PC-9 (cell line): Measurements from ENCODE around the gene TPM2. TPM values are rescaled to one million over a fixed set of nuclear protein-coding genes. Genes with fewer than 3 reads are reported as not detected.

Experiments
- BruUV-seq: library from RNA; stranded (reverse); fragments of 400-500 nt; replicated peaks from 2 replicates; lab custom pipeline; 2021; lab: Mats Ljungman, UMichigan
- CTCF ChIA-PET: fragments of 300-600 bp; sonication (Branson Sonifier 250); formaldehyde crosslinking; loops from one replicate; lab custom pipeline; 2022; ENCODE audit warnings: antibody characterized with exemption; lab: Charles Lee
- POLR2A ChIA-PET: fragments of 300-600 bp; sonication (Branson Sonifier 250); formaldehyde crosslinking; loops from one replicate; lab custom pipeline; 2022; ENCODE audit warnings: antibody characterized with exemption; ENCODE audit not compliant: unreplicated experiment; lab: Charles Lee
- DNase-seq, 2 experiments: peaks; one replicate each; pipeline versions ENCODE4 v3.0.0 to v3.0.0-alpha.2; 2015 to 2022; ENCODE audit warnings: mixed read lengths in 1 of 2
- H2AFZ ChIP-seq: fragments of 200-600 bp; sonication (generic); 2 replicates; pipeline ENCODE4 v1.8.1; 2017; ENCODE audit warnings: antibody characterized with exemption
- H3F3A ChIP-seq: fragments of 200-600 bp; sonication (generic); 2 replicates; pipeline ENCODE4 v1.8.1; 2017; ENCODE audit warnings: antibody characterized with exemption, mild to moderate bottlenecking, low read depth; ENCODE audit not compliant: insufficient read depth
- H3K27ac ChIP-seq: fragments of 200-600 bp; sonication (generic); 2 replicates; pipeline ENCODE4 v1.6.1; 2016; ENCODE audit warnings: mixed run types
- H3K27me3 ChIP-seq: fragments of 200-600 bp; sonication (generic); 2 replicates; pipeline ENCODE4 v1.6.1; 2016; ENCODE audit warnings: low read depth, mixed run types; ENCODE audit not compliant: insufficient read depth
- H3K36me3 ChIP-seq: fragments of 200-600 bp; sonication (generic); 2 replicates; pipeline ENCODE4 v1.6.1; 2016; ENCODE audit warnings: low read depth, mixed run types
- H3K4me1 ChIP-seq: fragments of 200-600 bp; sonication (generic); replicated peaks from 2 replicates; pipeline ENCODE4 v1.6.1; 2016; ENCODE audit warnings: mixed run types; ENCODE audit not compliant: insufficient read depth
- H3K4me2 ChIP-seq: fragments of 200-600 bp; sonication (generic); 2 replicates; pipeline ENCODE4 v1.6.1; 2017; ENCODE audit warnings: mixed run types
- H3K4me3 ChIP-seq: fragments of 200-600 bp; sonication (generic); 2 replicates; pipeline ENCODE4 v1.6.1; 2016; ENCODE audit warnings: mixed run types
- H3K79me2 ChIP-seq: fragments of 200-600 bp; sonication (generic); 2 replicates; pipeline ENCODE4 v1.6.1; 2017; ENCODE audit warnings: low read depth, mixed run types
- H3K9me2 ChIP-seq: fragments of 200-600 bp; sonication (generic); 2 replicates; pipeline ENCODE4 v1.8.1; 2017; ENCODE audit warnings: mild to moderate bottlenecking; ENCODE audit not compliant: insufficient read depth
- H3K9me3 ChIP-seq: fragments of 200-600 bp; sonication (generic); 2 replicates; pipeline ENCODE4 v1.8.1; 2016; ENCODE audit warnings: low read depth; ENCODE audit not compliant: insufficient read depth
- H4K20me1 ChIP-seq: fragments of 200-600 bp; sonication (generic); 2 replicates; pipeline ENCODE4 v1.8.1; 2017; ENCODE audit not compliant: insufficient read depth
- EZH2 ChIP-seq: fragments of 200-600 bp; sonication (generic); IDR thresholded peaks from 2 replicates; pipeline ENCODE4 v1.8.0; 2017; ENCODE audit warnings: antibody characterized with exemption, low read depth
- intact Hi-C: fragments of 100-400 bp; cut with micrococcal nuclease; formaldehyde crosslinking; loops from one replicate; pipeline ENCODE4 v1.10.0; 2022; ENCODE audit not compliant: unreplicated experiment
- total RNA-seq: library from RNA; stranded (reverse); gene quantifications from 2 replicates; pipeline ENCODE4 v1.2.3, GENCODE V29; 2021
- TF ChIP-seq, protein P1 (sequence below): fragments of 200-600 bp; sonication (generic); conservative IDR thresholded peaks from 2 replicates; pipeline ENCODE4 v1.6.1; 2017; ENCODE audit warnings: mixed run types, antibody characterized with exemption, mild to moderate bottlenecking, moderate library complexity

Gene TPM2
- total RNA-seq, 1 experiment from 2014 or later, result 30.5 TPM

DNA sequence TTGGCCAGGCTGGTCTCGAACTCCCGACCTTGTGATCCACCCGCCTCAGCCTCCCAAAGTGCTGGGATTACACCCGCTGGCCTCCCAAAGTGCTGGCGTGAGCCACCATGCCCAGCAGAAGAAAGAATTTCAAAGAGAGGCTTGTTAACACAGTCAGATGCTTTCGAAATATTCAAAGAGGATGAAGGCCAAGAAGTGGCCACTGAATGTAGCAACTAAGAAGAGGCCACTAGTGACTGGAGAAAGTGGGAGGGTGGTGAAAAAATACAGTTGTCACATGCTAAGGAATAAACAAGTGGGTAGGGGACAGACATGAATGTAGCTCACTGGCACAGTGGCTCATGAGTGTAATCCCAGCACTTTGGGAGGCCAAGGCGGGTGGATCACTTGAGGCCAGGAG, 13.0 kb upstream of the TPM2 start:
- no peak overlapping the region for H3K4me3 ChIP-seq
- intact Hi-C loops, result no loop called here
- ChIA-PET POLR2A (no interaction called here), CTCF (no interaction called here)
- H3K4me1 ChIP-seq, result no peaks in the 10 kb centered on the region
- H3K9me2 ChIP-seq, result no peaks in the 10 kb centered on the region
- no peak for TF ChIP-seq EZH2
- TF ChIP-seq, protein P1, sequence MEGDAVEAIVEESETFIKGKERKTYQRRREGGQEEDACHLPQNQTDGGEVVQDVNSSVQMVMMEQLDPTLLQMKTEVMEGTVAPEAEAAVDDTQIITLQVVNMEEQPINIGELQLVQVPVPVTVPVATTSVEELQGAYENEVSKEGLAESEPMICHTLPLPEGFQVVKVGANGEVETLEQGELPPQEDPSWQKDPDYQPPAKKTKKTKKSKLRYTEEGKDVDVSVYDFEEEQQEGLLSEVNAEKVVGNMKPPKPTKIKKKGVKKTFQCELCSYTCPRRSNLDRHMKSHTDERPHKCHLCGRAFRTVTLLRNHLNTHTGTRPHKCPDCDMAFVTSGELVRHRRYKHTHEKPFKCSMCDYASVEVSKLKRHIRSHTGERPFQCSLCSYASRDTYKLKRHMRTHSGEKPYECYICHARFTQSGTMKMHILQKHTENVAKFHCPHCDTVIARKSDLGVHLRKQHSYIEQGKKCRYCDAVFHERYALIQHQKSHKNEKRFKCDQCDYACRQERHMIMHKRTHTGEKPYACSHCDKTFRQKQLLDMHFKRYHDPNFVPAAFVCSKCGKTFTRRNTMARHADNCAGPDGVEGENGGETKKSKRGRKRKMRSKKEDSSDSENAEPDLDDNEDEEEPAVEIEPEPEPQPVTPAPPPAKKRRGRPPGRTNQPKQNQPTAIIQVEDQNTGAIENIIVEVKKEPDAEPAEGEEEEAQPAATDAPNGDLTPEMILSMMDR, result no peak
- no peaks in the 10 kb centered on the region for H3K79me2 ChIP-seq
- no peak overlapping the region for H3K27ac ChIP-seq
- H3F3A ChIP-seq, result no peaks in the 10 kb centered on the region
- no peak overlapping the region for H3K4me2 ChIP-seq
- no peak for DNase-seq
- H3K27me3 ChIP-seq, result no peaks in the 10 kb centered on the region
- H3K36me3 ChIP-seq, result no peaks in the 10 kb centered on the region
- H3K9me3 ChIP-seq, result no peaks in the 10 kb centered on the region
- no TSS peak for BruUV-seq
- no peaks in the 10 kb centered on the region for H4K20me1 ChIP-seq
- no peak overlapping the region for H2AFZ ChIP-seq

DNA sequence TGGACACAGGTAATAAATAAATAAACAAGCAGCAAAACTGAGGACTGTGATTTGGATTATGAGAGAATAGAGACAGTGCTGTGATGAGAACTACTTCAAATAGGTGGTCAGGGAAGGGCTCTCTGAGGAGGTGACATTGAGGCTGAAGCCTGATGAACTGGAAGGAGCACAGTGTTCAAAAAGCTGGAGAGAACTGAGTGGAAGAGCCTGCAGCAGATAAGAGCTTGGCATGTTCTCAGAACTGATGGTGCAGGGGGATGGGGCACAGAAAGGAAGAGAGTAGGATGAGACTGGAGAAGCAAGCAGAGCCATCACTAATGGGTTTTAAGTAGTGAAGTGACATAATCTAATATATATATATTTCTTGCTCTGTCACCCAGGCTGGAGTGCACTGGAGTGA, 11.2 kb upstream of the TPM2 start:
- Histone ChIP-seq H3F3A (no peaks in the 10 kb centered on the region), H3K4me3 (no peak overlapping the region), H3K27me3 (no peaks in the 10 kb centered on the region), H3K4me2 (no peak overlapping the region), H2AFZ (no peak overlapping the region), H3K36me3 (no peaks in the 10 kb centered on the region), H4K20me1 (no peaks in the 10 kb centered on the region), H3K9me3 (no peaks in the 10 kb centered on the region), H3K79me2 (no peaks in the 10 kb centered on the region), H3K4me1 (no peaks in the 10 kb centered on the region), H3K9me2 (no peaks in the 10 kb centered on the region), H3K27ac (no peak overlapping the region)
- intact Hi-C loops, result no loop called here
- POLR2A ChIA-PET, result no interaction called here
- no peak for TF ChIP-seq EZH2
- TF ChIP-seq, protein P1, result no peak
- CTCF ChIA-PET, result no interaction called here
- DNase-seq, result no peak
- BruUV-seq, result no TSS peak

DNA sequence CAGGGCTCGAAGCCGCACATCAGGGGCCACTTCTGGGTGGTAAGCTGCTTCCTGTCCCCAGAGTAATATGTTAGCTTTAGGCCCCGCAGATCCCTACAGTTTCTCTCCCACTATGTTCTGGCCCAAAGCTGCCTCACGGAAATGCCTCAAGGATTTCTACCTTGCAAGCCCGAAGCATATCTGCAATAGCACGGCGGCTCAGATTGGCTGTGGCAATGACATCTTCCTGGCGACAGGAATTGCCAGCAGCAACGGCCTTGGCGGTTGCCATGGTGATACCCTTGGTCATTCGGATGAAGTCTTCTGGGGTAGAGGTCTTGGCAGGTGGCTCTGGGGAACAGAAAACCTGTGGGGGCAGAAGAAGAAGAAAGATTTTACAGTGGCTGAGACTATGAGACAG, 10.3 kb upstream of the TPM2 start:
- no peak for TF ChIP-seq EZH2
- TF ChIP-seq, protein P1, result no peak
- BruUV-seq, result no TSS peak
- intact Hi-C loops, result no loop called here
- Histone ChIP-seq H3K79me2 (no peaks in the 10 kb centered on the region), H3F3A (no peaks in the 10 kb centered on the region), H3K27me3 (no peaks in the 10 kb centered on the region), H3K4me1 (no peaks in the 10 kb centered on the region), H3K9me2 (no peaks in the 10 kb centered on the region), H3K27ac (no peak overlapping the region), H4K20me1 (no peaks in the 10 kb centered on the region), H3K4me2 (no peak overlapping the region), H3K9me3 (no peaks in the 10 kb centered on the region), H2AFZ (no peak overlapping the region), H3K36me3 (no peaks in the 10 kb centered on the region), H3K4me3 (no peak overlapping the region)
- DNase-seq, result no peak
- CTCF ChIA-PET, result no interaction called here
- POLR2A ChIA-PET, result no interaction called here
